Astrocyte of the hippocampus (primary cell): Measurements from ENCODE around the gene EHMT2.
"Not testable (repeated sequence)": the region's sequence is repeated elsewhere in the genome, so short reads cannot be mapped to it uniquely, and the experiment has no call there.

Experiments used
- DNase-seq: peaks from one replicate; pipeline ENCODE4 v3.0.0; 2011; ENCODE audit warnings: low read depth, low spot score

EHMT2 gene

GRCh38 chr6:31839779-31840126 is 57.7 kb downstream of the EHMT2 start:
- not testable (repeated sequence) for DNase-seq

DNA sequence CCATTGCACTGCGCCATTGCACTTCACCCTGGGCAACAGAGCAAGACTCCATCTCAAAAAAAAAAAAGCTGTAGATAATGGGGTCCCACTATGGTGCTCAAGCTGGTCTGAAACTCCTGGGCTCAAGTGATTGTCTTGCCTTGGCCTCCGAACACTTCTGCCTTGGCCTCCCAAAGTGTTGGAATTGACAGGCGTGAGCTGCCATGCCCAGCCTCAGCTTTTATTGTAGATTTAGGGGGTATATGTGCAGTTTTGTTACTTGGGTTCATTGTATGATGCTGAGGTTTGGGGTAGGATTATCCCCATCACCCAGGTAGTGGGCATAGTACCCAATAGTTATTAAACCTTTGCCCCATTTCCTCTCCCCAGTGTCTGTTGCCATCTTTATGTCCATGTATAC is 58.5 kb downstream of the EHMT2 start:
- no peak for DNase-seq

- DNase-seq, result not testable (repeated sequence)
These were observed 59.4 kb downstream of the EHMT2 start for GRCh38 chr6:31838114-31838553.

GRCh38 chr6:31837369-31838113 is 60.0 kb downstream of the EHMT2 start:
- DNase-seq, result no peak

- DNase-seq, result peak; percentile 47
These were observed 60.8 kb downstream of the EHMT2 start for GRCh38 chr6:31836474-31837368.

DNA sequence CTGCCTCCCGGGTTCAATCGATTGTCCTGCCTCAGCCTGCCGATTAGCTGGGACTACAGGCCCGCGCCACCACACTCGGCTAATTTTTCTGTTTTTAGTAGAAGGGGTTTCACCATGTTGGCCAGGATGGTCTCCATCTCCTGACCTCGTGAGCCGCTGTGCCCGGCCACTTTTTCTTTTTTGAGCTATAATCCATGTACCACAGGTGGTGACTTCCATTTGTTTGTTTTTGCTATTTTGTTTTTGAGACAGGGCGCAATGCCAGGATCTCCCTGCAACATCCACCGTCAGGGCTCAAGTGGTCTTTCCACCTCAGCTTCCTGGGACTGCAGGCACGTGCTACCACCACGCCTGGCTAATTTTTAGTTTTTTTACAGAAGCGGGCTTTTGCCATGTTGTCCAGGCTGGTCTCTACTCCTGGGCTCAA is 61.4 kb downstream of the EHMT2 start:
- peak; percentile 24 for DNase-seq

GRCh38 chr6:31834367-31835250 is 62.9 kb downstream of the EHMT2 start:
- peak; percentile 93 for DNase-seq

GRCh38 chr6:31831350-31832215 is 65.9 kb downstream of the EHMT2 start:
- no peak for DNase-seq

GRCh38 chr6:31830886-31831335 is 66.6 kb downstream of the EHMT2 start:
- DNase-seq, result no peak
